ENCODE data around the gene NOXA1. TPM values are rescaled to one million over a fixed set of nuclear protein-coding genes. Genes with fewer than 3 reads are reported as not detected.

The NOXA1 gene
- total RNA-seq, 1 donor, result 0.36 TPM

GRCh38 chr9:137467161-137467581 is 44.0 kb downstream of the NOXA1 start:
- no peak for DNase-seq (ENCODE audit: low read depth)
- no peak for TF ChIP-seq CTCF (IDR thresholded peaks at IDR 0.05; ENCODE audit: insufficient read depth, low read length)
- no peak overlapping the region for H3K4me3 ChIP-seq (ENCODE audit: low read depth, low read length)

DNA sequence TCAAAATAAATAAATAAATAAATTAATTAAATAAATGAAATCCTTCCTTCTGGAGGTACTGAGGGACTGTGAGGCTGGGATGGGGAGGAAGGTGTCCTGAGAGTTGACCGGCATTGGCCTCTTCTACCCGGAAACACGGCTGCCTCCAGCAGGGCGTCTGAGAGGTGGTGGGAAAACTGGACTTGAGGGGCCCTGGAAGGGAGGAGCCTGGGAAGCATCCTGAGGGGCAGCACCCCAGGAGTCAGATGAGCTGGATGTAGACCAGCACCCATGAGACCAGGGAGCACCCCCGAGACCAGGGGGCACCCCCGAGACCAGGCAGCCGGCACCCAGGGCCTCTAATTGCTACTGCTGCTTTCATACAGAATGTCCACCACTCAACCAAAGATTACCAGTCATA is 44.7 kb downstream of the NOXA1 start:
- H3K4me3 ChIP-seq (ENCODE audit: low read depth, low read length), result no peak overlapping the region
- no peak for TF ChIP-seq CTCF (IDR thresholded peaks at IDR 0.05; ENCODE audit: insufficient read depth, low read length)
- no peak for DNase-seq (ENCODE audit: low read depth)

DNA sequence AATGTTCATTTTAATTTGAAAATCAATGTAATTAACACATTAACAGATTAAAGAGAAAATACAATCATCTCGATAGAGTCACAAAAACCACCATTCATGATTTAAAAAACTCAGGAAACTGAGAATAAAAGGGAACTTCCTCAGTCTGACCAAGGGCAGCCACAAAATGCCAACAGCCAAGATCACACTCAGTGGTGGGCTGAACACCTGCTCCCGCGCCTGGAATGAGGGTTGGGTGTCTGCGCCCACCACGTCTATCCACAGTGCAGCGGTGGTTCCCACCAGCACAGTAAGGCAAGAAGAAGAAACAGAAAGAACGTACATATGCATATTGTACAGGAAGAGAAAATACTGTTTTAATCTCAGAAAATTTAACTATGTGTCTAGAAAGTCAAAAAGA is 47.6 kb downstream of the NOXA1 start:
- H3K4me3 ChIP-seq (ENCODE audit: low read depth, low read length), result no peak overlapping the region
- DNase-seq (ENCODE audit: low read depth), result no peak
- no peak for TF ChIP-seq CTCF (IDR thresholded peaks at IDR 0.05; ENCODE audit: insufficient read depth, low read length)

- no peak for TF ChIP-seq CTCF (IDR thresholded peaks at IDR 0.05; ENCODE audit: insufficient read depth, low read length)
- no peak overlapping the region for H3K4me3 ChIP-seq (ENCODE audit: low read depth, low read length)
- DNase-seq (ENCODE audit: low read depth), result no peak
These were observed 51.1 kb downstream of the NOXA1 start for GRCh38 chr9:137474271-137474670.

- H3K4me3 ChIP-seq (ENCODE audit: low read depth, low read length), result no peak overlapping the region
- no peak for TF ChIP-seq CTCF (IDR thresholded peaks at IDR 0.05; ENCODE audit: insufficient read depth, low read length)
- no peak for DNase-seq (ENCODE audit: low read depth)
These were observed 52.5 kb downstream of the NOXA1 start for GRCh38 chr9:137475666-137476065.

GRCh38 chr9:137476856-137477255 is 53.7 kb downstream of the NOXA1 start:
- no peak for TF ChIP-seq CTCF (IDR thresholded peaks at IDR 0.05; ENCODE audit: insufficient read depth, low read length)
- DNase-seq (ENCODE audit: low read depth), result no peak

More at GRCh38 chr9:137476856-137477255, 53.7 kb downstream of the NOXA1 start:
- H3K4me3 ChIP-seq (ENCODE audit: low read depth, low read length), result no peak overlapping the region
